ENCODE data around the gene HTR2A. TPM values are rescaled to one million over a fixed set of nuclear protein-coding genes. Genes with fewer than 3 reads are reported as not detected.

The HTR2A gene
- total RNA-seq, 8 experiments from 2014 or later = 0.08 to 8.3 (median 0.62) TPM

DNA sequence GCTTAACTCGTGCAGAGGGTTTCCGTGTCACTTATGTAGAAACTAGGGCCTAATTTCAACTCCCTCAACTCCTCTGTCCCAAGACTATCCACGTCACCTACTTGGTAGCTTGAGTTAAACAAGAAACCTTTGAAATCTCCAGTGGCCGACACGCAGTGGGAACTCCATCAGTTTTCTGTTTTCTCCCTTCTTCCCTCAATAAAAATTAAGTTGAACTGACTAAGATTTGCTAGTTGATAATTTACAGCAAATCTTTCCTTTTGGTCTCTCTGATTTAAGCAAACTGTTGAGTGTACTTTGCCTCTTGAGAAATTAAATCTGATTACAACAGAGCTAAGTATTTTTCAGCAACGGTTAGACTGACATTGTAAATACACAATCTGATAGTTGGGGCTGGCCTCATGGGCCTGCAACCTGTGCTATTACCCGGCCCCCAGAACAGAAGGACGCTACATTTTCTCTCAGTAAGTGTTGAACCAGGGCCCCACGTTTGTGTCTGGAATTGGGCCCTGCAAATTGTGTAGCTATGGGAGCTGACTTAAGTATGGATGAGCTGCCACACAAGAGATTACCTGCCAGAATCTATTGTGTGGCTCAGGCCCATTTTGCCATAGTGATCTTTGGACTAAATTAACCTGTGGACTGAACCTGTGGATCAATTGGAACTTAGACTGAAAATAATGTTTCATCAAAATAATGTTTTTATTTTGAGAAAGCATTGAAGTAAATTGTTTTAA is 99.2 kb downstream of the HTR2A start:
- WGBS, 10 experiments = 0 to 97% (median 72%) methylated on average over 1 to 8 of the region's 9 CpGs
- ATAC-seq (replicated peaks in 6 of 8) = no peak
- peak overlapping the region in 1 of 2 donors; percentile 95 for H3K27ac ChIP-seq
- peaks cover 14 to 17% of the 10 kb centered on the region in 2 donors for H3K4me1 ChIP-seq (replicated peaks in 1 of 2)
- peak overlapping the region; percentile 54 to 83 (median 62) for H3K4me3 ChIP-seq
- in situ Hi-C loops (cut with MboI; ENCODE audit: low pct_unique_long_range_greater_than_20kb in 2 of 9, low sequenced_read_pairs in 9 of 9, unreplicated experiment in 9 of 9) = no loop called here

DNA sequence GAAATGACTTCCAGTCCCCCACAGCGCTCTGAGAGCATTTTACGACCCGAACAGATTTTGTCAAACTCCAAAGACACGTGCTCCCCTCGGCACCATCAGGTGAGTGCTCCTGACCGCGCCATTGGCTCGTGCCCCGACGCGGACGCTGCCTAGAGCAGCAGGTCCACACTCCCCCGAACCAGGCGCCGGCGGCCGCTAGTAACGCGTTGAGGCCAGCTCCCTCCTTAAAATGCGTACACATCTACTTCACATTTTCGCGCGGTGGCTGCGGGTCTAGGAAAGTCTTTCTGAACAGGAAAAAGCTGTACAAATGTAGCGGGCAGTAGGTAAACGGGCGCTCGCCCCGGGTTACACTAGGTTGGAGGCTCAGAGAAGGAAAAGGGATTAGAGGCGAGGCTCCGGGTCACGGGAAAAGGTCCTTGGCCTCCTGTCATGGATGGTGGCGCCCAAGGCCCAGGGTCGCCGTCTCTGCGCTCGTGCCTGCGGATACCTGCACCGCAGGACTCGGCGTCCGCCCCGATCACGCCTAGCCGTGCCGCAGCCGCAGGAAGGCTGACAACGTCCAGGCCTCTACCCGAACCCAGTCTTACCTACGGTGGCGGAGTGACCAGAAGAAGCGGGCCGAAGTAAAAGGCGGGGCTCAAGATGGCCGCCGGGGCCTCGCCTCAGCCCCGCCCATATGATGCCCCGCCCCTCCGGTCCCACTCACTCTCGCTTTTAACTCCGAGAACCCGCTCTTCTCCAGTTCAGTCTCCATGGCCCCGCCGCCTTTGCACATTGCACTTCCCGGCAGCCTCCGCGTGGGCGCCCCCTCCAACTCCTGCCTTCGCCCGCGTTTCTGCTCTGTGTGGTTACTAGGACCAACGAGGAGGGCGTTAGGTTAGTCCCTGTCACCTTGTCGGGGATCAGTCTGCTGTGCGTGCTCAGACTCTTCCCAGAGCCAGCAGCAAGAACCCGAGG is 100.1 kb downstream of the HTR2A start, which contains the start of gene ESD:
ESD (minus strand) TSS at position 647 of the 960 bp plus-strand sequence. CDS start 5,748 bp downstream, outside the sequence.
- in situ Hi-C loops (cut with MboI; ENCODE audit: low pct_unique_long_range_greater_than_20kb in 2 of 9, low sequenced_read_pairs in 9 of 9, unreplicated experiment in 9 of 9) = no loop called here
- peak; percentile 82 to 93 (median 90) for ATAC-seq (replicated peaks in 6 of 8)
- Histone ChIP-seq H3K27ac (peak within 1 kb of the TSS; percentile 91 to 95), H3K4me3 (peak within 1 kb of the TSS; percentile 54 to 83 (median 62)), H3K4me1 (replicated peaks in 1 of 2) (peaks cover 14 to 17% of the 10 kb centered on the region in 2 donors)
- WGBS, 10 experiments = 0 to 20% (median 1%) methylated on average over 1 to 29 of the region's 77 CpGs; no CpG with 5 or more reads in 1 of the 10 experiments

DNA sequence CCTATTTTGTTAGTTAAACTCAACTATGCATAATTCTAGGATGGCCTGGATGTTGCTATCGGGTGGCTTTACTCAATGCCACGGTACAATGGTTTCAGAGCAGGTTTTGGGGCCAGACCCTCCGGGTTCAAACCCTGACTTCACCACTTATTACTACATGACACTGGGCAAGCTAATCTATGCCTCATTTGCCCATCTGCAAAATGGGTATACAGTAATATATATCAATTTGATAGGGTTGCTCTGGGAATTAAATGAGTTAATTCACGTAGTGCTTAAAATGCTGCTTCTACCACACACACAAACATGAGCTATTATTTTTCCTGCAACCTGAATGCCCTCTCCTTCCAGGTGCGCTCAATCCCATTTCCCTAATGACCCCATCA is 100.7 kb downstream of the HTR2A start:
- Histone ChIP-seq H3K27ac (peak overlapping the region in 1 of 2 donors; percentile 95), H3K4me3 (peak overlapping the region; percentile 54 to 83 (median 62)), H3K4me1 (replicated peaks in 1 of 2) (peaks cover 14 to 17% of the 10 kb centered on the region in 2 donors)
- in situ Hi-C loops (cut with MboI; ENCODE audit: low pct_unique_long_range_greater_than_20kb in 2 of 9, low sequenced_read_pairs in 9 of 9, unreplicated experiment in 9 of 9) = no loop called here
- 0 to 90% (median 67%) methylated on average over 1 to 3 of the region's 5 CpGs; no CpG with 5 or more reads in 1 of the 10 experiments for WGBS, 10 experiments
- ATAC-seq (replicated peaks in 6 of 8) = no peak

DNA sequence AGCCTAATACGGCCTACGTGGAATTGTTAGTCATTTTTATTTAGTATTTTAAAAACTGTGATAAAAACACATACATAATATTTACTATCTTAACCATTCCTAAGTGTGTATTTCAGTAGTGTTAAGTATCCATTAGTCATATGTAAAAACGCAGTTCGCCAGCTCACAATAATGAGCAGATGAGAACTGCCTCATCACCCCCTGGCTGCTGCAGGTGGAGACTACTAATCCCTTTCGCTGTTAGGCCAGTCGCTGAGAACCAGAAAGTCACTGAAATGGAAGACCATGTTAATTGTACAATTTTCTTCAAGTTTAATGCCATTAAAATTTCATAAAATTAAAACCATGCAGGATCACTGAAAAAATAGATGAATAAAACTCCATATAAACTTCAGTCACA is 101.5 kb downstream of the HTR2A start:
- H3K27ac ChIP-seq = no peak overlapping the region
- WGBS, 10 experiments = 75 to 95% (median 87%) methylated on average over 2 to 6 of the region's 6 CpGs
- H3K4me3 ChIP-seq = no peak overlapping the region
- in situ Hi-C loops (cut with MboI; ENCODE audit: low pct_unique_long_range_greater_than_20kb in 2 of 9, low sequenced_read_pairs in 9 of 9, unreplicated experiment in 9 of 9) = no loop called here
- ATAC-seq (replicated peaks in 6 of 8) = no peak
- H3K4me1 ChIP-seq (replicated peaks in 1 of 2) = peaks cover 14 to 17% of the 10 kb centered on the region in 2 donors

DNA sequence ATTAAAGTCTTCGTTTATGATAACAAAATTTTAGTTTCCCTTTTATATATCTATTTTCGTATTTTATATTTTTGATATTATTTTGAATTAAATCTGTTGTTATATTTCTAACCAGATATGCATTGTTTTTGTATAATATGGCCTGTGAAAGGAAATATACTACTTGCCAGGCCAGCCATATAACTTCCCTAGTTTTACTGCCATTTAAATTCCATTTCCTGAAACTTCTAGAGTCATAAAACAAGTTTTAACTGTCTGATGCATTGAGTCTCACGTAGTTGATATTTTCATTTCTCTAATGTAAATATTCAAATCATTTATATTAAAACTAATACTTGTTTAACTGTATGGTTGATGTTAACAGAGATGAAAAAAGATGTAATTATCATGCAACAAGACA is 113.3 kb downstream of the HTR2A start:
- in situ Hi-C loops (cut with MboI; ENCODE audit: low pct_unique_long_range_greater_than_20kb in 2 of 9, low sequenced_read_pairs in 9 of 9, unreplicated experiment in 9 of 9) = no loop called here
- WGBS, 10 experiments = 87 to 100% (median 93%) methylated on average over 3 of the region's 3 CpGs; no CpG with 5 or more reads in 1 of the 10 experiments

DNA sequence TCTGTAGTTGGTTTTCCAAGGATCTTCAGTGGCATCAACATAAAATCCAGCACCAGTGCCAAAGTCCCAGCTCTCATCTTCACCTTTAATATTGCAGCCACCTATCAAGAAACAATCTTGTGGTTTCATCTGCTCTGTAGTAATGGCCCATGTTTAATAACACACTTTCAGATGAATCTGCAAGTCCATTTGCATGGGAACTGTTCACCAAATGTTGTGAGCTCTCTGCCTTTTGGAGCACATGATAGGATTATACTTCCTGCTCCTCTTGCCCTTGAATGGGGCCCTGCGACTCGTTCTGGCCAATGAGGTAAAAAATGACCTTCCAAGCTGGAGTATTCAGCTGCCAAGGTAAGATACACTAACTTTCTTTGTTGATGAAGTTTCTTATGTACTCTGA is 114.2 kb downstream of the HTR2A start:
- in situ Hi-C loops (cut with MboI; ENCODE audit: low pct_unique_long_range_greater_than_20kb in 2 of 9, low sequenced_read_pairs in 9 of 9, unreplicated experiment in 9 of 9) = no loop called here
- H3K27ac ChIP-seq = no peak overlapping the region
- 60 to 100% (median 76%) methylated on average over 1 to 2 of the region's 2 CpGs; no CpG with 5 or more reads in 3 of the 10 experiments for WGBS, 10 experiments
- no peak overlapping the region for H3K4me3 ChIP-seq
- H3K4me1 ChIP-seq (replicated peaks in 1 of 2) = no peaks in the 10 kb centered on the region
- peak in 3 of 8 experiments; percentile 47 to 80 (median 60) for ATAC-seq (replicated peaks in 6 of 8)

More for the DNA sequence above, 113.3 kb downstream of the HTR2A start:
- H3K27ac ChIP-seq = no peak overlapping the region
- H3K4me1 ChIP-seq (replicated peaks in 1 of 2) = no peaks in the 10 kb centered on the region
- ATAC-seq (replicated peaks in 6 of 8) = no peak
- no peak overlapping the region for H3K4me3 ChIP-seq

DNA sequence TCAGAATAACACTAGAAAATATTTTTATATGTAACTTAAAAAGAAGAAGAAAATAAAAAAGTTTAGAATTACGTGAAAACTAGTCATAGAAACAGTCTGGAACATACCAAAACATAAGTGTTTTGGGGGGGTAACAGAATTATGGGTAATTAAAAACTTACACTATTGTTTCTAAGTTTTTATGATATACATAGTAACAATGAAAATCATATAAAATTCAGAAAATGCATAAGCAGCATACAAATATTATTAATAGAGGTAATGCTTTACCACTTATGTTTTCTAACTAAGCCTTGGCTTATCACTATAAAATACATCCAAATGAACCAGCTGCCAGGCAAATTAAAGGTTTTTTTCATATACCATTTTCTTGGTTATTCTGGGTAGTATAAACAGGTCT is 114.8 kb downstream of the HTR2A start:
- no peak for ATAC-seq (replicated peaks in 6 of 8)
- in situ Hi-C loops (cut with MboI; ENCODE audit: low pct_unique_long_range_greater_than_20kb in 2 of 9, low sequenced_read_pairs in 9 of 9, unreplicated experiment in 9 of 9) = no loop called here
- WGBS, 10 experiments = 67 to 100% (median 100%) methylated on average over 1 of the region's 1 CpG; no CpG with 5 or more reads in 1 of the 10 experiments

More for the DNA sequence above, 114.8 kb downstream of the HTR2A start:
- Histone ChIP-seq H3K4me3 (no peak overlapping the region), H3K4me1 (replicated peaks in 1 of 2) (no peaks in the 10 kb centered on the region), H3K27ac (no peak overlapping the region)

Other genes with a start within 250 kb of the HTR2A start
- 100 to 1,000 TPM in 6 of 8 experiments, 10 to 100 TPM in 2; 62.8 to 178 (median 147) TPM for gene ESD, start 99.9 kb downstream of the HTR2A start, total RNA-seq